Endothelial cell of umbilical vein (primary cell): ENCODE measurements around the gene ADARB2. TPM values are rescaled to one million over a fixed set of nuclear protein-coding genes. Genes with fewer than 3 reads are reported as not detected.

Experiments
- BruUV-seq: library from RNA; stranded (reverse); fragments of 400-500 nt; replicated peaks from 2 replicates; lab custom pipeline; 2021; lab: Mats Ljungman, UMichigan
- CTCF ChIA-PET: fragments of 300-600, 350-600 bp; sonication (Branson Sonifier 250); formaldehyde crosslinking; loops from one replicate; lab custom pipeline; 2021; ENCODE audit warnings: antibody characterized with exemption, inconsistent platforms; lab: Charles Lee
- POLR2A ChIA-PET: fragments of 300-600, 350-600 bp; sonication (Branson Sonifier 250); formaldehyde crosslinking; loops from one replicate; lab custom pipeline; 2021; ENCODE audit warnings: antibody characterized with exemption, inconsistent platforms; lab: Charles Lee
- DNase-seq: peaks from one replicate; pipeline ENCODE4 v3.0.0-alpha.2; 2011; ENCODE audit warnings: low read depth, low spot score
- FAIRE-seq: peaks from 2 replicates; lab custom pipeline; 2011; peaks lifted over from hg19 to GRCh38; lab: Jason Lieb, UNC
- H2AFZ ChIP-seq: 2 replicates; pipeline ENCODE4 v1.6.0; 2012; ENCODE audit warnings: low read depth, low read length, control low read depth, inconsistent platforms
- H3K27ac ChIP-seq: 2 replicates; pipeline ENCODE4 v1.5.1; 2011; ENCODE audit warnings: low read depth, mild to moderate bottlenecking, control low read depth, low read length, moderate library complexity; ENCODE audit not compliant: insufficient read depth
- H3K27me3 ChIP-seq, 2 experiments: 2 replicates each; pipeline versions ENCODE4 v1.6.0 to v1.6.1; 2011; ENCODE audit warnings: low read length in 2 of 2, mixed read lengths in 1 of 2; ENCODE audit not compliant: control insufficient read depth in 2 of 2, insufficient read depth in 2 of 2
- H3K36me3 ChIP-seq, 2 experiments: 2 replicates in 1 of 2; 3 replicates in 1 of 2; pipeline ENCODE4 v1.5.1; 2011; ENCODE audit warnings: low read length in 2 of 2, mild to moderate bottlenecking in 1 of 2, moderate library complexity in 1 of 2; ENCODE audit not compliant: control insufficient read depth in 2 of 2, insufficient read depth in 2 of 2; ENCODE audit errors: extremely low read depth in 1 of 2
- H3K4me1 ChIP-seq: 3 replicates; pipeline ENCODE4 v1.5.1; 2011; ENCODE audit warnings: mild to moderate bottlenecking, low read length; ENCODE audit not compliant: control insufficient read depth, insufficient read depth; ENCODE audit errors: extremely low read depth
- H3K4me2 ChIP-seq: 2 replicates; pipeline ENCODE4 v1.6.1; 2011; ENCODE audit warnings: low read length, control low read depth, mixed read lengths; ENCODE audit not compliant: insufficient read depth
- H3K4me3 ChIP-seq, 3 experiments: fragments of 200-600 bp in 1 of 3; sonication (generic), shearing (Covaris generic) in 1 of 3; replicated peaks in 1 of 3; 2 replicates each; pipeline ENCODE4 v1.5.1; 2011 to 2016; ENCODE audit warnings: control low read depth in 3 of 3, low read length in 3 of 3, mild to moderate bottlenecking in 2 of 3, inconsistent platforms in 1 of 3, low read depth in 1 of 3, moderate library complexity in 1 of 3; ENCODE audit not compliant: insufficient read depth in 1 of 3
- H3K79me2 ChIP-seq: 2 replicates; pipeline ENCODE4 v1.6.0; 2012; ENCODE audit warnings: low read length, inconsistent platforms; ENCODE audit not compliant: control insufficient read depth, insufficient read depth
- H3K9ac ChIP-seq: replicated peaks from 2 replicates; pipeline ENCODE3; 2011; ENCODE audit warnings: low read length, control low read depth; ENCODE audit not compliant: insufficient read depth; ENCODE audit errors: extremely low read depth
- H3K9me1 ChIP-seq: replicated peaks from 3 replicates; pipeline ENCODE4 v1.6.0; 2011; ENCODE audit warnings: mild to moderate bottlenecking, low read length; ENCODE audit not compliant: control insufficient read depth, insufficient read depth; ENCODE audit errors: extremely low read depth
- H3K9me3 ChIP-seq: replicated peaks from 2 replicates; pipeline ENCODE4 v1.5.1; 2012; ENCODE audit warnings: low read length, inconsistent platforms; ENCODE audit not compliant: control insufficient read depth, insufficient read depth
- H4K20me1 ChIP-seq: replicated peaks from 2 replicates; pipeline ENCODE3; 2011; ENCODE audit warnings: mild to moderate bottlenecking, low read length; ENCODE audit not compliant: control insufficient read depth, insufficient read depth; ENCODE audit errors: extremely low read depth
- JUN ChIP-seq: IDR thresholded peaks from 2 replicates; pipeline ENCODE4 v1.6.1; 2011; ENCODE audit warnings: borderline replicate concordance, low read depth; ENCODE audit not compliant: insufficient read length, insufficient read depth
- MAX ChIP-seq: IDR thresholded peaks from 2 replicates; pipeline ENCODE4 v1.6.1; 2011; ENCODE audit not compliant: insufficient read depth, insufficient read length
- dilution Hi-C: fragments of 300-500 bp; cut with MboI; formaldehyde crosslinking; loops from one replicate; pipeline ENCODE4 v1.15.0; 2019; ENCODE audit warnings: low sequenced_read_pairs; ENCODE audit not compliant: extremely low pct_ligation_motif_present
- intact Hi-C: fragments of 100-400 bp; cut with micrococcal nuclease; formaldehyde crosslinking; loops from one replicate; pipeline ENCODE4 v1.10.0; 2022
- polyA plus RNA-seq, 4 experiments: library from polyadenylated mRNA; depleted of rRNA in 3 of 4; stranded (reverse) in 3 of 4; unstranded in 1 of 4; fragments of >200 nt; gene quantifications; 2 replicates each; pipeline versions ENCODE4 v1.2.1 to v1.2.3, GENCODE V29; 2011 to 2012; ENCODE audit warnings: missing spikeins in 1 of 4
- total RNA-seq: library from RNA; stranded (reverse); gene quantifications from 2 replicates; pipeline ENCODE4 v1.2.3, GENCODE V29; 2021

Gene ADARB2
- total and polyA plus RNA-seq, 2 donors (not counting 3 experiments of a cell fraction or from before 2014, with no cell fraction given), result not detected

GRCh38 chr10:1668399-1668798 lies 68.9 kb downstream of the ADARB2 start:
- no peak for TF ChIP-seq MAX
- no peak overlapping the region for H3K4me3 ChIP-seq
- H3K36me3 ChIP-seq, result no peaks in the 10 kb centered on the region
- no peak overlapping the region for H2AFZ ChIP-seq
- H3K4me1 ChIP-seq, result no peaks in the 10 kb centered on the region
- ChIA-PET POLR2A (no interaction called here), CTCF (no interaction called here)
- no peaks in the 10 kb centered on the region for H4K20me1 ChIP-seq
- no peaks in the 10 kb centered on the region for H3K79me2 ChIP-seq
- no TSS peak for BruUV-seq
- no peak overlapping the region for H3K9ac ChIP-seq
- H3K9me1 ChIP-seq, result no peaks in the 10 kb centered on the region
- H3K27me3 ChIP-seq, result no peaks in the 10 kb centered on the region
- intact Hi-C loops (no loop called here), dilution Hi-C loops (no loop called here)
- H3K4me2 ChIP-seq, result no peak overlapping the region
- DNase-seq (no peak), FAIRE-seq (no peak)
- H3K27ac ChIP-seq, result no peak overlapping the region
- peaks cover 11% of the 10 kb centered on the region for H3K9me3 ChIP-seq

GRCh38 chr10:1667392-1667791 lies 69.9 kb downstream of the ADARB2 start:
- intact Hi-C loops, result no loop called here
- Histone ChIP-seq H3K9ac (no peak overlapping the region), H3K27me3 (no peaks in the 10 kb centered on the region), H3K9me3 (peaks cover 11% of the 10 kb centered on the region), H3K79me2 (no peaks in the 10 kb centered on the region), H3K27ac (no peak overlapping the region), H3K36me3 (no peaks in the 10 kb centered on the region), H3K9me1 (no peaks in the 10 kb centered on the region), H3K4me3 (no peak overlapping the region), H3K4me2 (no peak overlapping the region), H4K20me1 (no peaks in the 10 kb centered on the region), H2AFZ (no peak overlapping the region), H3K4me1 (no peaks in the 10 kb centered on the region)
- DNase-seq, result no peak
- ChIA-PET POLR2A (no interaction called here), CTCF (no interaction called here)
- FAIRE-seq, result no peak
- no TSS peak for BruUV-seq
- no peak for TF ChIP-seq JUN
- no peak for TF ChIP-seq MAX
- dilution Hi-C loops, result no loop called here
